ENCODE measurements around the gene TENM4. TPM values are rescaled to one million over a fixed set of nuclear protein-coding genes. Genes with fewer than 3 reads are reported as not detected.
A peak's percentile ranks its signal among the peaks of the same experiment; 100 is the strongest.
"Not testable (repeated sequence)": the region's sequence is repeated elsewhere in the genome, so short reads cannot be mapped to it uniquely, and the experiment has no call there.

Gene TENM4
- polyA plus RNA-seq, 12 donors, result 6.1 to 12.6 (median 7.8) TPM; not detected in 1

GRCh38 chr11:79022265-79022664 lies 418.6 kb downstream of the TENM4 start:
- DNase-seq, result no peak

GRCh38 chr11:79021601-79022000 lies 419.2 kb downstream of the TENM4 start:
- DNase-seq, result no peak

GRCh38 chr11:79019975-79020374 lies 420.9 kb downstream of the TENM4 start:
- no peak for DNase-seq

GRCh38 chr11:79019277-79019676 lies 421.6 kb downstream of the TENM4 start:
- no peak for DNase-seq

DNA sequence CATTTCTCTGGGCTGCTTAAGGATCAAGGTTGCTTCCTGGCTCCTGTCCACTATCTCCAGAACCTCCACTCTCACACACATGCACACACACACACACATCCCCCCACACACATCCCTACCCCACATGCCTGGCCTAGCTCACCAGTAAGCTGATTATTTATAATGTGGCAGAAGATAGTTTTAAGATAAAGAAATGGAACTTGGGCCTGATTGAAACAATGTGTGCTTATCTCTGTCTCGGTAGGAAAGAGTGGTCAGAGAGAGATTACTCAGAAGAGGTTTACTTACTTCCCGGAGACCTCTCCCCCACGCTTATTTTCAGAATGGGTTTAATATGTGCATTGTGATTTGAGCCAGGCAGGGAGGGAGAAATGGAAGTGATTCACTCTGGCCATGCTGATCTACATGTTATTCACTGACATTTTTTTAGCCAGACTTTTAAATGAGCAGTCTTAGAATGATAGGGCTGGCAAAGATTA lies 422.4 kb downstream of the TENM4 start:
- DNase-seq, result peak; percentile 16

GRCh38 chr11:79017811-79018210 lies 423.0 kb downstream of the TENM4 start:
- DNase-seq, result peak; percentile 15

GRCh38 chr11:79013509-79013908 lies 427.3 kb downstream of the TENM4 start:
- no peak for DNase-seq

DNA sequence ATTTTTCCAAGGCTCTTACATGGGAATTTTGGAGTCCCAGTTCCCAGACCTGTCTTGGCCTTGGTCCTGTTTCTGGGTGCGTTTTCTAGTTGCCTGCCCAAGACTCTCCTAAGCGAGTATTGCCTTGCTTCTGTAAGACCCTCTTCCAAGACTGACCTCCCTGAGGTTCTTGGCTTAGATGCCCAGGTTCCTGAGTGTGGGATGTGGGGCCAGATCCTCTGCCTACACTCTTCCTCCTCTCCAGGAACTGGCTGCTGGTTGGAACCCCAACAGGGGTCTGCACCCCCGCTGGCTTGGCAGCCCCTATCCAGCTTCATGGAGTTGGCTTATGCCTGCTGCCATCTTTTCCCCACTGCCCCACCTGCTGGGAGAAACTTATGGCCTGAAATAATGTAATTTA lies 429.5 kb downstream of the TENM4 start:
- no peak for DNase-seq

GRCh38 chr11:79007771-79008402 lies 432.9 kb downstream of the TENM4 start:
- no peak for DNase-seq

- DNase-seq, result no peak
Observed at GRCh38 chr11:79006854-79007253, 434.0 kb downstream of the TENM4 start.

DNA sequence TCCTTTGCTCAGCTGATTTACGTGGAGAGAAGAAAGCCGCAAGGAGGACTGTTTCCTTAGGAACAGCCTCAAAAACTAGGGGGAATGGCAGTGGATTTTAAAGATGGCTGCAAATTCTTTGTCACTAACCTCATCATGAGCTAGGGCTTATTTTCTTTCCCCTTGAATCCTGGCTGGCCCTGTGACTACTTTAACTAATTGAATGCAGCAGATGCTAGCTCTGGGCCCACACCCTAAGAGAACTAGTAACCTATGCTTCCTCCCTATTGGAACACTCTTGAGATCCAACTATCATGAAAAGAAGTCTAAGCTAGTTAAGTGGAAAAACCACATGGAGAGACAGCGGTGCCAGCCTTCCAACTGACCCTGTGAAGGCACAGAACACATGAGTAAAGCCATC lies 444.8 kb downstream of the TENM4 start:
- no peak for DNase-seq

GRCh38 chr11:78995171-78995570 lies 445.7 kb downstream of the TENM4 start:
- no peak for DNase-seq

GRCh38 chr11:78993802-78994430 lies 446.9 kb downstream of the TENM4 start:
- no peak for DNase-seq

GRCh38 chr11:78991681-78992080 lies 449.1 kb downstream of the TENM4 start:
- no peak for DNase-seq

GRCh38 chr11:78990261-78990660 lies 450.6 kb downstream of the TENM4 start:
- DNase-seq, result no peak

DNA sequence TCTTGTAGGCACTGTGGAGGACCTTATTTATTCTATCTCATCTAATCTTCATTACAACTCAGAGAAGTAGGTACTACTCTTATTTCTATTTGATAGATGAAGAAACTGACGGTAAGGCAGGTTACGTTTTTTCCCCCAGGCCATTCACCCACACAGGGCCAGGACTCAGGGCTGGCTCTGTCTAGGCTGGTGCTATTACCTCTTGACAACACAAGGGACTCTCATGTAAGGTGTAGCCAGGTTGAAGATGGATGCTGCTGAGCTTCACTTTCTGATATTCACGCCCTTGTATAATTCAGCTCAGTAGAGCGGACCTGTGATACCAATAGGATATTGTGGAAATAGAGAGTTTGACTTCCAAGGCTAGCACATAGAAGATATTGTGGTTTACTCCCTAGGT lies 453.1 kb downstream of the TENM4 start:
- no peak for DNase-seq

- DNase-seq, result no peak
Observed at GRCh38 chr11:78986305-78986704, 454.5 kb downstream of the TENM4 start.

DNA sequence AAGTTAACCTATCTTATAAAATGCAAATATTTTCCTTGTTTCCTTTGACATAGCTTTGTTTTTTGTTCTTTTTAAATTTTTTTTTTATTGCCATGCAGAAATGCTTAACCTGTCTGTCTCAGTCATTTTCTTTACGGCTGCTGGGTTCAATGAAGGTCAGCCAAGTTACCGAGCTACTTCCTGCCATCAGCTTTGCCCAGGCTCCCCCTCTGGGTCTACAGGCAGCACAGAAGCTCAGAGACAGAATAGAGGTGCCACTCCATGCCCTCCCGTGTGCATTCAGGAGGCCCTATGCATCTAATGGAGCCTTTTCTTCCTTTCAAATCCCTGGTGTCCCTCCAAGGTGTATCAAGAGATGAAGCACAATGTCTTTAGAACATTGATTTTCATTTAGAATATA lies 455.2 kb downstream of the TENM4 start:
- no peak for DNase-seq

DNA sequence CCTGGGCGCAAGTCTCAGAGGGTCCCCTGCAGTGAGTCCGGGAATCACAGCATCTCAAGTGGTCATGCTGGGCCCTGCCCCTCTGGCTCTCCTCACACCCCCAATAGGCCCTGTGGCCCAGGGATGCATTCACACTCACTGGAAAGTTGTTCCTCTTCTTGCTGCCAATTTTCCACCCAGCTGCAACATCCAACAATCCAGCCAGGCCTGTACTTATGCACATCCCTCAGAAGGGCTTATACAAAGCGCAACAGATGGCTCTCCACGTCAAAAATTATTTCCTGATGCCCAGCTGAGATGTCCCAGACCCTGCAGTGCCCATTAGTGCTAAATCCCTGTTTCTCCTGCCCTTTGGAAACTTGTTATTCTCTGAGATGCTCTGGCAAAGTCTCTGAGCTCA lies 458.4 kb downstream of the TENM4 start:
- DNase-seq, result peak; percentile 55

GRCh38 chr11:78981153-78981552 lies 459.7 kb downstream of the TENM4 start:
- no peak for DNase-seq

- DNase-seq, result no peak
Observed at GRCh38 chr11:78978831-78979230, 462.0 kb downstream of the TENM4 start.

DNA sequence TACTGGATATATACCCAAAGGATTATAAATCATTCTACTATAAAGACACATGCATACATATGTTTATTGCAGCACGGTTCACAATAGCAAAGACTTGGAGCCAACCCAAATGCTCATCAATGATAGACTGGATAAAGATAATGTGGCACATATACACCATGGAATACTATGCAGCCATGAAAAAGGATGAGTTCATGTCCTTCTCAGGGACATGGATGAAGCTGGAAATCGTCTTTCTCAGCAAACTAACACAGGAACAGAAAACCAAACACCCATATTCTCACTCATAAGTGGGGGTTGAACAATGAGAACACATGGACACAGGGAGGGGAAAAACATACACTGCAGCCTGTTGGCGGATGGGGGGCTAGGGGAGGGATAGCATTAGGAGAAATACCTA lies 463.0 kb downstream of the TENM4 start:
- DNase-seq, result not testable (repeated sequence)

- no peak for DNase-seq
Observed at GRCh38 chr11:78977009-78977408, 463.8 kb downstream of the TENM4 start.

DNA sequence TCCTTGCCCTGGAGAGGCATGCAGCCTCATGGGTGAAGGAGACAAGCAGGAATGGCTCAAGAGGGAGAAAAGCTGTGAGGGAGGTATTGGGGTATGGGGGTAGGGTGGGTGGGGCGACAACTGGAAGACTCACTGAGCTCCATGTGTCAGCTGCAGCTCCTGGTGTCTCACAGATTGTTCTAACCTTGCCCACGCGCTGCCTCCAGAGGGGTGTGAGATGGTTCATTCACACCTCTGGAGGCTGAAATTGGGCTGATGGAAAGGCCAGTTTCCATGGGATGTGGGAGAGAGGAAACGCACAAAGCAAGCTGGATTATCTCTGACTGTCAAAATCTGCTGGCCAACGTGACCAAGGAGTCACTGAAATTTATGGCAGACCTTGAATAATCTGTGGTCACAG lies 465.7 kb downstream of the TENM4 start:
- no peak for DNase-seq
